ENCODE results near the gene PARD3B. TPM values are rescaled to one million over a fixed set of nuclear protein-coding genes. Genes with fewer than 3 reads are reported as not detected.

The PARD3B gene
- total RNA-seq, 1 donor from 2014 or later = 0.66 TPM

- no peak for TF ChIP-seq CTCF (IDR thresholded peaks at IDR 0.05; ENCODE audit: partially characterized antibody, unreplicated experiment)
- peaks cover 1% of the 10 kb centered on the region for H3K27me3 Mint-ChIP-seq (ENCODE audit: unreplicated experiment)
- no peaks in the 10 kb centered on the region for H3K36me3 Mint-ChIP-seq (ENCODE audit: unreplicated experiment)
- no peak overlapping the region for H3K4me3 Mint-ChIP-seq (ENCODE audit: unreplicated experiment)
- no peak for DNase-seq
- no peaks in the 10 kb centered on the region for H3K4me1 Mint-ChIP-seq (ENCODE audit: low read depth, unreplicated experiment)
- H3K9me3 Mint-ChIP-seq (ENCODE audit: unreplicated experiment) = no peaks in the 10 kb centered on the region
- H3K27ac Mint-ChIP-seq (ENCODE audit: unreplicated experiment) = no peak overlapping the region
Measured at GRCh38 chr2:204645018-204645773, 99.9 kb downstream of the PARD3B start.

GRCh38 chr2:204647626-204648025 lies 102.4 kb downstream of the PARD3B start:
- Mint-ChIP-seq H3K27me3 (ENCODE audit: unreplicated experiment) (no peaks in the 10 kb centered on the region), H3K9me3 (ENCODE audit: unreplicated experiment) (no peaks in the 10 kb centered on the region), H3K4me3 (ENCODE audit: unreplicated experiment) (no peak overlapping the region), H3K27ac (ENCODE audit: unreplicated experiment) (no peak overlapping the region), H3K36me3 (ENCODE audit: unreplicated experiment) (no peaks in the 10 kb centered on the region), H3K4me1 (ENCODE audit: low read depth, unreplicated experiment) (no peaks in the 10 kb centered on the region)
- no peak for TF ChIP-seq CTCF (IDR thresholded peaks at IDR 0.05; ENCODE audit: partially characterized antibody, unreplicated experiment)
- DNase-seq = no peak

- DNase-seq = no peak
- Mint-ChIP-seq H3K27me3 (ENCODE audit: unreplicated experiment) (no peaks in the 10 kb centered on the region), H3K4me1 (ENCODE audit: low read depth, unreplicated experiment) (no peaks in the 10 kb centered on the region), H3K9me3 (ENCODE audit: unreplicated experiment) (no peaks in the 10 kb centered on the region), H3K36me3 (ENCODE audit: unreplicated experiment) (no peaks in the 10 kb centered on the region), H3K4me3 (ENCODE audit: unreplicated experiment) (no peak overlapping the region), H3K27ac (ENCODE audit: unreplicated experiment) (no peak overlapping the region)
- no peak for TF ChIP-seq CTCF (IDR thresholded peaks at IDR 0.05; ENCODE audit: partially characterized antibody, unreplicated experiment)
Measured at GRCh38 chr2:204650611-204651010, 105.3 kb downstream of the PARD3B start.

GRCh38 chr2:204652063-204652462 lies 106.8 kb downstream of the PARD3B start:
- Mint-ChIP-seq H3K36me3 (ENCODE audit: unreplicated experiment) (no peaks in the 10 kb centered on the region), H3K27ac (ENCODE audit: unreplicated experiment) (no peak overlapping the region), H3K4me1 (ENCODE audit: low read depth, unreplicated experiment) (no peaks in the 10 kb centered on the region), H3K27me3 (ENCODE audit: unreplicated experiment) (no peaks in the 10 kb centered on the region), H3K9me3 (ENCODE audit: unreplicated experiment) (no peaks in the 10 kb centered on the region), H3K4me3 (ENCODE audit: unreplicated experiment) (no peak overlapping the region)
- TF ChIP-seq CTCF (IDR thresholded peaks at IDR 0.05; ENCODE audit: partially characterized antibody, unreplicated experiment) = no peak
- no peak for DNase-seq

- H3K4me1 Mint-ChIP-seq (ENCODE audit: low read depth, unreplicated experiment) = no peaks in the 10 kb centered on the region
- DNase-seq = no peak
- no peak overlapping the region for H3K27ac Mint-ChIP-seq (ENCODE audit: unreplicated experiment)
- no peaks in the 10 kb centered on the region for H3K27me3 Mint-ChIP-seq (ENCODE audit: unreplicated experiment)
- no peak overlapping the region for H3K4me3 Mint-ChIP-seq (ENCODE audit: unreplicated experiment)
- no peaks in the 10 kb centered on the region for H3K9me3 Mint-ChIP-seq (ENCODE audit: unreplicated experiment)
- no peak for TF ChIP-seq CTCF (IDR thresholded peaks at IDR 0.05; ENCODE audit: partially characterized antibody, unreplicated experiment)
- H3K36me3 Mint-ChIP-seq (ENCODE audit: unreplicated experiment) = no peaks in the 10 kb centered on the region
Measured at GRCh38 chr2:204654669-204655068, 109.4 kb downstream of the PARD3B start.
